HG03196 (cell line): ENCODE measurements around the gene DOCK11.

Experiments
- ATAC-seq: cut with Tn5 transposase; IDR thresholded peaks from one replicate; pipeline ENCODE4 v1.9.1; 2021; ENCODE audit not compliant: unreplicated experiment

Gene DOCK11

DNA sequence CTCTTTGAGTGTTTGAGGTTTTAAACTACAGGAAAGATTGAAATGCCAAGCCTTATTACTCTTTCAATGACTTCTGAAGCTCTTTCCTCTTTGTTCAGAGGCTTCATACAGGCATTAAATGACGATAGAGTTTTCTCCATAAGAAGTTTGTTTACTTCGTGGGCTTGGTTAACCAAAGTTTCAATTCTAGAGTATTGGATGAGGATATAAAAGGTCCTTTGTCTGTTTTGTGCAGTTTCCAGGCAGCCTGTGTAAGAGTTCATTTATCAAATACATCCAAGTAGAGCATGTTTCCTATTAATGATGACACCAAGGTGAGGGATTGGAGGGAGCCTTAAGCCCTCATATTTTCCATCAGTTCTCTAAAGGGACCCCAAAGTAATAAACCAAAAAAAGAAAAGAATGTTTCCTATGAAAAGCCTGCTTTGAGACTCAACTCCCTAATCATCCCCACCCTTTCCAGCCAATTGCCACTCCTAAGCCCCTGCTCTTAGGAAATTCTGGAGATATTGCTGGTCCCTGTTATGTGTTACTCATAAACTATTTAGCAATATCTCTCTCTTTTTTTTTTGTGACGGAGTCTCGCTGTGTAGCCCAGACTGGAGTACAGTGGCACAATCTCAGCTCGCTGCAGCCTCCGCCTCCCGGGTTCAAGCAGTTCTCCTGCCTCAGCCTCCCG is 125.6 kb downstream of the DOCK11 start:
- ATAC-seq: no peak

DNA sequence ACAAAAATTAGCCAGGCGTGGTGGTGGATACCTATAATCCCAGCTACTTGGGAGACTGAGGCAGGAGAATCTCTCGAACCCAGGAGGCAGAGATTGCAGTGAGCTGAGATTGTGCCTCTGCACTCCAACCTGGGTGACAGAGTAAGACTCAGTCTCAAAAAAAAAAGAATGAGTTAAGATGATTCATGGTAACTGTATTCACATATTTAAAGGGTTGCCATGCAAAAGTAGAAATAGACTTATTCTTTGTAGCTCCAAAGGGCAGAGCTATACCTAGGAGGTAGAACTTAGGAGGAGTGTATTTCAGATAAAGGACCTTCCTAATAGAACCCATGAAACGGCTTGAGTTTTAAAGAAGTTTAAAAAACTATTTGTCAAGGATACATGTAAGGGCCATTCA is 127.4 kb downstream of the DOCK11 start:
- no peak for ATAC-seq

DNA sequence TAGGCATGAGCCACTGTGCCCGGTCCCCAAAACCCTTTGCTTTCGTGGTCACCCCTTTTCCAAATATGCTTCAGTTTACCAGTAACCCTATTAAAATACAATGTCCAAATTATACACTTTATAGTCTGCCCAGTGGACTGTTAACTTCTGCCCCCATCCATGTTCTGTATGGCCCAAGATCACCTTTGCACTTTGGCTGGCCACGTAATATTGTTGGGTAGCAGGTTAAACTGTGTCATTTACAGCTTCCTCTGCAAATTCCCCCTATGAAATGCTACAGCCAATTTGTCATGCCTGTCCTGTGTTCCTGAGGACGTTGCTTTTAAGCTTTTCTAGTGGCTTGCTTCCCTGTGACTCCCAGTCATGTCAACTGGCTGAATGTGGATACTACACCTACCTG is 130.7 kb downstream of the DOCK11 start:
- no peak for ATAC-seq

DNA sequence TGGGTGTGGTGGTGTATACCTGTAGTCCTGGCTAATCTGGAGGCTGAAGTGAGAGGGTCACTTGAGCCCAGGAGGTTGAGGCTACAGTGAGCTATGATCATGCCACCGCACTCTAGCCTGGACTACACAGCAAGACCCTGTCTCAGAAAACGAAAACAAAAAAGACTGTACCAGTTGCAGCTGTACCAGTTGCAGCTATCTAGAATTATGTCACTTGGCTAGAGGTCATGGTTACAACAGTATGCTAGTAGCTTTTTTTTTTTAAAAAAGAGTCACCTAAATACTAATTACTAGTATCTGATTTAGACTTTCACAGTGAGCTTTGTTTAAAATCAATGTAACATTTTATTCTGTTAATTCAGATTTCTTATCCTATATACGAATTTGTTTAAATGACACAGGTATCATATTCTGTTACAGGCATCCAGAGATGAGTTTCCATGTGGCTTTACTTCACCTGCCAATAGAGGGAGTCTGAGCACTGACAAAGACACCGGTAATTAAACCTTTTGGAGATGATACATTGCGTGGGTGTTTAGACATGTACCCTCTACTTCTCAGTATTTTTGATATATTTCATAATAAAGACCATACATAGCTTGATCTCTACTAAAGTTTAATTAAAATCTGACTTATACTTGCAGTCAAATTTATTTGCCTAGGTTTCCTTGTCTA is 131.6 kb downstream of the DOCK11 start:
- no peak for ATAC-seq

DNA sequence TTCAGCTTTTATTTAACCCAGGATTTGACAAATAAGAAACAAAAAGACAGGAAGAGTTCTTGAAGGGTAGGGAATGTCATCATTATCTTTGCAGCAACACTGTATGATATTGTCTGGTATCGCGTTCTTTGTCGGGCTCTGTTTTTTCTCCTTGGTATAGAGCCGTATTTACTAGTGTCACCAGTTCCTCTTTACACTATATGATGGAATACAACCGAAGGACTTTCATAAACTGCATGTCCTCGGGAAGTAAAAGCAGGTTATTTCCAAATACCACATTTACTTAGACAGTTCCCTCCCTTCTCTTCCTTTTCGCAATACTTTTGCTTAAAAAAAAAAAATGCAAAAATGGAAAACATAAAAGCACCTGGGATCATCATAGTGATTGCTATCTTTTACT is 135.2 kb downstream of the DOCK11 start:
- no peak for ATAC-seq

- no peak for ATAC-seq
Observed at GRCh38 chrX:118631586-118631985, 136.0 kb downstream of the DOCK11 start.

DNA sequence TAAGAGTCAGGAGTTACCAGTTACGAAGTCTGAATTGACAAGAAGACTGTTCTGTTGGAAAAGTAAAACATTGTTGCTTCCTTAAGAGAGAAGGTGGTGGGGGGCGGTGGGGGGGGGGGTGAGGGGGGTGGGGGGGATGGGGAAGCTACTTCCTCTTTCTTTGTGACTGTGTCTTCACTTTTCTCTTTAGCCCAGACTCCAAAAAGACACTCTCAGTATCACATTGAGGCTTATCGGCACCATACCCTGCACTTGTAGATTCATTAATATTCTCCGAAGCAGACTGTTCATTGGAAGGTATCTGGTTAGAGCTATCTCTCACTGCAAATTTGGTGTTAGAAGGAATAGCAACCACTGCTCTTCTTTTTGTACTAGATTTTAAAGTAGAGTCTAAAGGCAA is 137.2 kb downstream of the DOCK11 start:
- no peak for ATAC-seq

DNA sequence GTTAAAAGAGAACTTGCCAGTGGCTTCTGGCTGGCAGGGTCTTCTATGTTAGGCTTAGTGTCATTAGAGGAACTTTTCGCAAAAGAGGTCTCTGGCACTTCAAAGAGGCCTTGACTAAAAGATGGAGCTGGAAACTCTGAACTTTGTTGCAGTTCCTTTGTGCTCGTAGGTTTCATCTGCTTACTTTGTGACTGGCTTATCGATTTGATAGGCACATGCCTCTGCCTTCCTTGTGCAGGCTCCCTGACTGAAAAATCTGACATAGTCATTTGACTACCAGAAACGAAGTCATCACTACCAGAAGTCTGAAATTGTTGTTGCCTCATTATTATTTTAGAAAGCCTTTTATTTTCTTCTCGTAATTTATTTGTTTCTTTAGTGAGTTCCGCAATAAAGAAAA is 137.9 kb downstream of the DOCK11 start:
- no peak for ATAC-seq

GRCh38 chrX:118634336-118634735 is 138.7 kb downstream of the DOCK11 start:
- ATAC-seq: no peak

DNA sequence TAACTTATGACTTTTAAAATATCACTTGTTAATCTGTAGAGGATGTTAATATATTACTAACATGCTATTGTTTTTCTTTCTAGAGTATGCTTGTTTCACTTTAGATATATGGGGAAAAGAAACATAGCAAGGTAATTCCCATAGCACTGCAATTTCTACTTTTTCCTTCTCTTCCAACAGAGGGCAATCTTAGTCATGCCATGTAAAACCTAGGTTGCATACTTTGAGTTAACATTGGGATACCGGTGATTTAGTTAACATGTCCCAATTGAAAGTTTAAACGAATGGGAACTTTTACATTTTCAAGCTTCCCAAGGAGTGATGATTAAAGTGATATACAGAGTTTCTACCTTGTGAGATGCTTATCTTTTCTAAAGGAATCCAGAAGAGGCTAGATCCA is 142.4 kb downstream of the DOCK11 start:
- ATAC-seq: no peak

GRCh38 chrX:118644378-118644777 is 148.8 kb downstream of the DOCK11 start:
- no peak for ATAC-seq

GRCh38 chrX:118652717-118653116 is 157.1 kb downstream of the DOCK11 start:
- no peak for ATAC-seq

DNA sequence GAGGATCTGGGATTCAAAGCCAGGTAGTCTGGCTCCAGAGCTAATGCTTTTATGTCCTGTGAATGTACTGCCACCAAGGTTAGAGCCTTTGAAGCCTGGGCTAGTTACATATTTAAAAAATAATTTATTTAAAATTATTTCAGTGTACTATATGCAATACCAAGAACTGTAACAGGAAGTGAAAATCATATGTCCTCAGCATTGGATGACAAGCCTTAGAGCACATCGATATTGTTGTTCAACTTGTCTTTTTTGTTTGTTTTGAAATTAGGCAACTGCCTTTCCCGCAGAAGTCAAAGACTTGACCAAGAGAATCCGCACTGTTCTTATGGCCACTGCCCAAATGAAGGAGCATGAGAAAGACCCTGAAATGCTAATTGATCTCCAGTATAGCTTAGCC is 158.7 kb downstream of the DOCK11 start:
- ATAC-seq: no peak

GRCh38 chrX:118655561-118656246 is 160.1 kb downstream of the DOCK11 start:
- no peak for ATAC-seq

- no peak for ATAC-seq
Observed at GRCh38 chrX:118657413-118657812, 161.8 kb downstream of the DOCK11 start.

DNA sequence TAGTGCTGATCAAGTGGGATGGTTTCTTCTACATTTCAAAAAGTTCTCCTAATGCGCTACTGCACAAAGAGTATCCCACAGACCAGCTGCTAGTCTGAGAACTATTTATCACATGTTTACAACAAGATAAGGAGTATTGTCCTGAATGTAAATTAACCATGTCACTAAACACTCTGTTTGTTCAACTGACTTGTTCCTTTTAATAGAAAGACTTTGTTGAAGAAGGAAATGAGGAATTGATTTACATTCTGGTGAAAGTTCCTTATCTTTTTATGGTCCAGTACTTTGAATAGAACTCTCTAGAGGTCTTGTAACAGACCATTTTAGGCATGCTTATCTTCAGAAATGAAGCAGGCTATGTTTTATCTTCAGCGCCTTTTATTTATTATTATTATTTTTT is 164.5 kb downstream of the DOCK11 start:
- no peak for ATAC-seq

GRCh38 chrX:118665204-118665603 is 169.6 kb downstream of the DOCK11 start:
- ATAC-seq: no peak

DNA sequence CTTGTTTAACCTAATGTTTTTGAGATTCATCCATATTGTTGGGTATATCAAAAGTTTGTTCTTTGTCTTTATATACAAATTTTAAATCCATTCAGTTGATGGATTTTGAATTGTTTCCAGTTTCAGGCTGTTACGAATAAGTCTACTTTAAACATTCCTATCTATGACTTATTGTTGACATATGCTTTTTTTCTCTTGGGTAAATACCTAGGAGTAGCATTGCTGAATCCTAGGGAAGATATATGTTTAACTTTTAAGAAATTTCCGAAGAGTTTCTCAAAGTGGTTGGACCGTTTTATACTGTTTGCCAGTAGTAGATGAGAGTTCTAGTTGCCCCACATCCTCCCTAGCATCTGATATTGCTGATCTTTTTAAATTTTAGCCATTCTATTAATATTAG is 170.9 kb downstream of the DOCK11 start:
- no peak for ATAC-seq

DNA sequence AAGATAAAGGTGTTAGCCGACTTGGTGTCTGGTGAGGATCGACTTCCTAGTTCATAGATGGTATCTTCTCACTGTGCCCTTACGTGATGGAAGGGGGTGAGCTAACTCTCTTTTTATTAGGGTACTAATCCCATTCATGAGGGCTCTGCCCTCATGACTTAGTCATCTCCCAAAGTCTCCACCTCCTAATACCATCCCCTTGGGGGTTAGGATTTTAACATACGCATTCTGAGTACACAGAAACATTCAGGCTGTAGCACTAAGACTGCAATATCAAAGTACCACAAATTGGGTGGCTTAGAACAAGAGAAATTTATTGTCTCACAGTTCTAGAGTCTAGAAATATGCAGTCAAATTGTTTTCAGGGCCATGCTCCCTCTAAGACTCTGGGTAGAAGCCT is 173.8 kb downstream of the DOCK11 start:
- no peak for ATAC-seq

GRCh38 chrX:118675326-118675965 is 179.8 kb downstream of the DOCK11 start:
- ATAC-seq: no peak

DNA sequence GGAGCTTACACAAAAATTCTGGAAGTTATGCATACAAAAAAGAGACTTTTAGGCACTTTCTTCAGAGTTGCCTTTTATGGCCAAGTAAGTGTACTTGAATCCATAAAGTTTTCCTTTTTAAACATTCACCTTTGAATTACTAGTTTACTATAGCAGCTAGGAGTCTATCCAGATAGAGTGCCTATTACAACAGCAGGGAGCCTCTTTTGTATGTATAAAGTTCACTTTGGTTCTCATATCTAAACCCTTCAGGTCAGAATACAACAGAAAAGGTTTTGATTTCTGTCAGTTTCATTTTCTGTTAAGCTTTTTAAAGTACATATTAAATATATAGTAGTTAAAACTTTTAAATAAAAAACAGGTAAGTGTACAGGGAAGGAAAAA is 180.3 kb downstream of the DOCK11 start:
- no peak for ATAC-seq

DNA sequence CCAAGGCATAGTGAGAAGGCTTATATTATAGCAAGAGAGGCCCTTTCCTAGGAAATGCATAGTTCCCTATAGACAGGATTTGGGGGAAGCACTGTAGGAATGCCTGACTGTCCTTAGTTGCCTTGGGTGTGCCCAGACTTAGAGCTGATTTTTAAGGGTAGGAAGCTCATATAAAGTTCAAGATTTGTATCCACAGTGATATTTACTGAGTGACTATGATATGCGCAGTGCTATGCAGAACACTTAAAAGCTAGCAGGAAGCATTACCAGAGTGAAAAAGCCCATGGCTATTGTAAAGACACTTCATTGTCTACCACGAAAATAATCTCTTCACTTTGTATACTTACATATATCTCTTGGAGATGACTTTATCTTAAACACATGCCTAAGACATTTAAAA is 181.7 kb downstream of the DOCK11 start:
- no peak for ATAC-seq
